Activated CD4-positive, alpha-beta T cell treated with anti-CD3 and anti-CD28 coated beads for 48 hours (primary cell): ENCODE results near the gene TSSK2.
A peak's percentile ranks its signal among the peaks of the same experiment; 100 is the strongest.

Source experiments
- DNase-seq: peaks from one replicate; pipeline ENCODE4 v3.0.0-alpha.2; 2020

TSSK2 gene

DNA sequence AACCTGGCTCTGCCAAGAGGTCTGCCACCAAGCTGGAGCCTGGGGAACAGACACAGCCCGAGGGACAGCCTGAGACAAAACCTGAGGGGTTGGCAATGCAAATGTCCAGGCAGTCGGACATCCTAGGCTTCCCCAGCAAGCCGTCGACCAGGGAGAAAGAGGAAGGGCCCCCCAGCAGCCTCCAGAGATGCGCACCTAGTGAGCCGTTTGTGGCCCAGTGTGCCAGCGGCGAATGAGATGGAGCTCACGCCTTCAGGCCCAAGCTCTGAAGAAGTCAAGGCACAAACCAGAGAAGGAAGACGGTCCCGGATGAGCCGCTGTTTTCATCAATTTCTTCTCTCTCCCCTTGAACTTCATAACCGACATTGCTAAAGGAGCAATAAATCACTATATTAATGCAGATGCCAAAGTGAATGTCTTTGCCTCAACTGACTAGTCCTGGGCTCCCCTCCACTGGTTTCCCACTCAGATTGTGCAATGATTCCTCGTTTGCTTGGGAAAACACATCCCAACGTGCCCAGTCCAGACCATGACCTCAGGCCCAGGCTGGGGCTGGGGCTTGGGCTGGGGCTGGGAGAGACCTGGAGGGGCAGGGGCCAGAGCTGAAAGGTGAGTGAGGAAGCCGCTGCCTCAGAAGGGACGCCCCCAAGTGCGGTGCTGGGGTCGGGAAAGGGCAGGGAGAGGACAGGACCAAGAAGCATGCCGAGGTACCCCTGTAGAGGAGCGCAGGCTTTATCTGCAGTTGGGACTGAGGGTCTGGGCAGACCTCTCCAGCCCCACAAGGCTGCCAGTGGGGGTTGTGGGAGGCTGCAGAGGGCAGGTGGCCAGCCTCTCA lies 5.4 kb upstream of the TSSK2 start:
- DNase-seq = no peak

DNA sequence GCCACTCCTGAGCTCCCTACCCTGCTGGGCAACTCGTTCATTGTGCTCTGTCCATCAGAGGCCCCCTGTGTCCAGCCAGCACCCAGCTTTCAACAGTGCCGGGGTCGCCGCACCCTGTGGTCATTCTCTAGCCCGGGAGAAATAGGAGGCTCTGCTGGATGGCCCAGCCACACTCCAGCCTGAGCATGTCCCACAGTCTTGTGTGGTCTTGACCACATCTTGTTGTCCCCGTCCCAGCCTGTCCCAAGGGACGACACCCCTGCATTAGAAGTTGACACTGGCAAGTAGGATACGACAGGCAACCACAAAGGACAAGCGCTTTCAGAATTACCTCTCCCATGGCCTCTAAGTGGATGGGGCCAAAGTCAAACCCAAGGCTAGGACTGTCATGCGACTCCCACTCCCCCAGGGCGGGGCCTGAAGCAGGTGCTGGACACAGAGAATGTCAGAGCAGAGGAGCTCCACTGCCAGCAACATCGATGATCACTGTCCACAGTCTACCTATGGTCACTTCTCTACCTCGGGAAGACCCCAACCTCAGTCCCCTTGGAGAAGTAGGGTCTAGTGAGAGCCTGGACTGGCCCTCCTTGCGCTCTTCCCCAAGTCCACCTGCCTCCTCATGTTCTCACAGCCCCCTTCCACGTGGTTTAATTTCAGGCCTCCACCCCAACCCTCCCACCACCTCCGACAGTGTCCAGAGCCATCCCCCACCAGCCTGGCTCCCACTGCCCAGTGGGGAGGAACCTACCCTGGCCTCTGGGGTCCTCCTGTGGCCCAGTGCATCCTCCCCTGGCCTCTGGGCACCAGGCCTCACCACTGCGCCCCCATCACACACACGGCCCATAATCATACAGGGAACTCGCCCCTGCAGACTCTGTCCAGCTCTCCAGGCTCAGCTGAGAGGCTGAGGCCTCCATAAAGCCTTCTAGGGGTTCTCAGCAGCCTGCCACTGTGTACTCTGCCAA lies 4.5 kb upstream of the TSSK2 start:
- no peak for DNase-seq

- DNase-seq = no peak
These were observed 3.6 kb upstream of the TSSK2 start for GRCh38 chr22:19127329-19128008.

DNA sequence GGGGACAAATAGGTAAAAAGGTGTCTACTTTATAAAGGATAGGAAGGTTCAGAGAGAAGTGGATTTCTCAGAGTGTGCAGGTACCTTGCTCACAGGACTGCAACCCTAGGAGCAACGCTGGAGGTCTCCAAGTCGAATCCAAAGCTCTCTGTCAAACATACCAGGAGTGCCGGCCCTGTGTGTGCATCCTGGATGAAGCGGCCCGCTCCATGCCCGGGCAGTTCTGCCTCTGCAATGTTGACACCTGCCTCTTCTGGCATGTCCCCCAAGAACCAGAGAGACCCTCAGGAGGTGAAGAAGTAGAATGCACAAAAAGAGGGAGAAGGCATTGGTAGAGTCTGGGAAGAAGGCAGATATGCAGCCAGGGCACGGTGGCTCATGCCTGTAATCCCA lies 3.1 kb upstream of the TSSK2 start:
- DNase-seq = no peak

- DNase-seq = no peak
These were observed 2.0 kb upstream of the TSSK2 start for GRCh38 chr22:19128946-19129727.

- no peak for DNase-seq
These were observed 1.2 kb upstream of the TSSK2 start for GRCh38 chr22:19129871-19130270.

DNA sequence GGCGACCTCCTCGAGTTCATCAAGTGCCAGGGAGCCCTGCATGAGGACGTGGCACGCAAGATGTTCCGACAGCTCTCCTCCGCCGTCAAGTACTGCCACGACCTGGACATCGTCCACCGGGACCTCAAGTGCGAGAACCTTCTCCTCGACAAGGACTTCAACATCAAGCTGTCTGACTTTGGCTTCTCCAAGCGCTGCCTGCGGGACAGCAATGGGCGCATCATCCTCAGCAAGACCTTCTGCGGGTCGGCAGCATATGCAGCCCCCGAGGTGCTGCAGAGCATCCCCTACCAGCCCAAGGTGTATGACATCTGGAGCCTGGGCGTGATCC lies 542 bp downstream of the TSSK2 start:
- DNase-seq = no peak

DNA sequence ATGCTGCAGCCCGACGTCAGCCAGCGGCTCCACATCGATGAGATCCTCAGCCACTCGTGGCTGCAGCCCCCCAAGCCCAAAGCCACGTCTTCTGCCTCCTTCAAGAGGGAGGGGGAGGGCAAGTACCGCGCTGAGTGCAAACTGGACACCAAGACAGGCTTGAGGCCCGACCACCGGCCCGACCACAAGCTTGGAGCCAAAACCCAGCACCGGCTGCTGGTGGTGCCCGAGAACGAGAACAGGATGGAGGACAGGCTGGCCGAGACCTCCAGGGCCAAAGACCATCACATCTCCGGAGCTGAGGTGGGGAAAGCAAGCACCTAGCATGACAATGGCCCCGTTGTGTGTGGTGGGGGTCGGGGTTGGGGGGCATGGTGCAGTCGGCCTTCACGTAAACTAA lies 1.0 kb downstream of the TSSK2 start:
- DNase-seq = no peak

GRCh38 chr22:19132693-19133400 lies 1.7 kb downstream of the TSSK2 start:
- no peak for DNase-seq

- no peak for DNase-seq
These were observed 2.5 kb downstream of the TSSK2 start for GRCh38 chr22:19133561-19133960.

GRCh38 chr22:19134176-19134831 lies 3.2 kb downstream of the TSSK2 start:
- DNase-seq = no peak

DNA sequence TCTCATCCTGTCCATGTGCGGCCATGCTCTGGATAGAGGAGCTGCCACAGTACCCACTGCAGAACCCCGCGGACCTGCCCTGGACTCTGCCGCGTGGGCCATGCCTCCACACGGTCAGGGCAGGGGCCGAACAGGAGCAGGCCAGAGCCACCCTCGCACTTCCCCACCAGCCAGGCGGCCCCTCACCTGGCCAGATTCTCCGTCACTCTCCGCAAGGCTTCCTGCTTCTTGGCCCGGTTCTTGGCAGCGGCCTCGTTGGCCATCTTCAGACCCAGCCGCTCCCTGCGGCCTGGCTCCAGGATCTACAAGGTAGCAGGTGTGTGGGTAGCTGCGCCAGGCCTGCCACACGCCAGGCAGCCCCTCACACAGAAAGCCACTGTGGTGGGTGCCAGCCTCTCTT lies 3.8 kb downstream of the TSSK2 start:
- no peak for DNase-seq

- no peak for DNase-seq
These were observed 5.8 kb downstream of the TSSK2 start for GRCh38 chr22:19136915-19137314.

GRCh38 chr22:19137384-19138216 lies 6.5 kb downstream of the TSSK2 start:
- no peak for DNase-seq

DNA sequence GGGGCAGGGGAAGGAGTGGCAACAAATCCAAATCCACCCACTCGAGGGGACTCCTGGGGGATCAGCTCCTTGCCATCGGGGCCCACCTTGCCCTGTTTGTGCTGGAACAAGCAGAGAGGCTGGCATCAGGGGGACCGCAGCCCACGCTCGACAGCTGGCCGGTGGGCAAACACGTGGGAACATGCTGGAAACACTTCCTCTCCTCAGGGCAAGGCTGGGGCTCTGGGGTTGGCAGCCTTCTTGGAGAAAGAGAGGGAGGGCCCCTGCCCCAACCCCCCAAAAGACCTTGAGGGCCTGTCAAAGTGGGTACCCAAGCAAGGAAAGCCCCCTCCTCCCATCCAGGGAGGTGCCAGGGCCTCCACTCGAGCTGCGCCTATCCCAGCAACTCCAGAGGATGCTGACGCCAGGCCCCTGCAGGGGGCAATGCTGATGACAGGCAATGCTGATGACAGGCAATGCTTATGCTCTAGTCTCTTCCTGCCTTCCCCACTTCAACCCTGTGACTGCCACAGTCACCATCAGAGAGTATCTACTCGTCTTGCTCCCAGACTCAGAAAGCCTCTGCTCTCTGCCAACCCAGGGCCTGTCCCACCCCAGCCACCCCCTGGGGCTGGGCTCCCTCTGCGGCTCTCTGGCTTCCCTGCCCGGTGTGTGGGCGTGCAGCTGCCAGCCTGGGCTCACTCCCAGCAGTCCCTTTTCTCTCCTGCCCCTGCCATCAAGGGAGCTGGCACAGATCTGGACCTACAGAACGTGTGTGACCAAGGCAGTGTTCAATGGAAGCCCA lies 7.3 kb downstream of the TSSK2 start:
- DNase-seq = no peak

- DNase-seq = no peak
These were observed 7.9 kb downstream of the TSSK2 start for GRCh38 chr22:19139001-19139356.

DNA sequence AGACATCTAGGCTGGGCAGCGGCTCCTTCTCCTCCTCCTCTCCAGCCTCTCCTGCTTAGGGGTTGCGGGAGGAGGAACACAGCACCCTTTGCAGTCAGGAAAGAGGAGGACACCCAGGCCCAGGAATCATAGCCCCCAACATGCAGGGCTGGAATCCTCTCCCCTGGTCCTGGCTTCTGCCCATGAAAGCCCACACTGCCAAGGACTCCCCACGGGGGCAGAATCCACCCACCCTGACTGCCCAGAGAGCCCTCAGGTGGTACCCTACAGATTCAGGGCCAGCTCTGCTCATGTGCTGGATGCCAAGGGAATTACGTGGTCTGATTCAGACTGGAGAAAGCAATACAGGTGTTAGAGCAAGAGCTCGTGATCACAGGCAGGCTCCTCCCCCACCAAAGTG lies 8.9 kb downstream of the TSSK2 start:
- DNase-seq = no peak

DNA sequence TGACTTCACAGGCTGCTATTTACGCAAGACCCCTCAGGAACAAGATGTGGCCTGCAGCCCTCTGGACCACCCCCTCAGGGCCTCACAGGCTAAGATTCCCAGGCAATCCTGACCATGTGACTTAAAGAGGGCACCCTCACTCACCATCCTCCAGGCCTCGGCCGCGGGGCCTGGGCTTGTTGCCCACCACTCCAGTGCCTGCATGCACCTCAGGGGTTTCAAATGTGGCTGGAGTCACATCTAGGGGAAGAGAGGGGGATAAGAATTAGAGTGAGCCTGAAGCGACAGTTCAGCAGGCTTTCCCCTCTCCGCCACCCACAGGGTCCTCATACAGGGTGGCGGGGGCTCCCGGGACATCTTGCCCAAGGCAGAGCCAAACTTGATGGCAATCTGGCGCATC lies 11.3 kb downstream of the TSSK2 start:
- no peak for DNase-seq

DNA sequence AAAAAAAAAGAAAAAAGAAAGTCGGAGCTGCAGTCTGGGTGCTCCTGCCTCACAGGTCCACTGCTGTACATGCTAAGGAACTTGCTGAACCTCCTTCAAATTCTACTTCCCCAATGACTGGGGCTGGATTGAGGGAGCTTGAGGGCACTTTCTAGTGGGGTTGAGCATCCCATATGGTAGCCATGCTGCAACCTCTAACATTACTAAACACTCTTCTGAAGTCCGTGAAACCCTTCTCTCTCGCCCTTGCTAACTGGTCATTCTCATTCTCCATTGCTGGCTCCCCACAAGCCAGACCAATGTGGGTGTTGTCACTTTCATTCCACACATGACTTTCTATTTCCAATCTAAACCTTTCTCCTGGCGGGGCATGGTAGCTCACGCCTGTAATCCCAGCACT lies 12.1 kb downstream of the TSSK2 start:
- no peak for DNase-seq

DNA sequence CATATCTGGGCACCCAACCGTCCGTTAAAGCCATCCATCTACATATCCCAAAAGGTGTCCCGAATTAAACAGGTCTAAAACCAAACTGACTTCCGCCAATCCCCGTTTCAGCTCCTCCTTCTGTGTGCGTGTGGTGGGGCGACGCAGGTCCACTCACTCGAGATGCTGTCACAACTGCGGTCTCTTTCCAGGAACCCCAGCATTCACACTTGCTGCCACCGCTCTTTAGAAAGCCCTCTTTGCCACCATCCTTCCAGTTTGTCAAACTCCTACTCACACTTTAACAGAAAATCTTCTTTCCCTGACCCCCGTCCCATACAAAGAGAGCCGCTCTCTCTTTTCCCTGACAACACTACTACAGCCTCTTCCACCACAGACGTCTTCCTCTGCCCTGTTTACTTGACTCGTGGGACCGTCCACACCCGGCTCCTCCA lies 12.9 kb downstream of the TSSK2 start:
- peak; percentile 66 for DNase-seq
